ENCODE measurements around the gene FAM107B.

The FAM107B gene

DNA sequence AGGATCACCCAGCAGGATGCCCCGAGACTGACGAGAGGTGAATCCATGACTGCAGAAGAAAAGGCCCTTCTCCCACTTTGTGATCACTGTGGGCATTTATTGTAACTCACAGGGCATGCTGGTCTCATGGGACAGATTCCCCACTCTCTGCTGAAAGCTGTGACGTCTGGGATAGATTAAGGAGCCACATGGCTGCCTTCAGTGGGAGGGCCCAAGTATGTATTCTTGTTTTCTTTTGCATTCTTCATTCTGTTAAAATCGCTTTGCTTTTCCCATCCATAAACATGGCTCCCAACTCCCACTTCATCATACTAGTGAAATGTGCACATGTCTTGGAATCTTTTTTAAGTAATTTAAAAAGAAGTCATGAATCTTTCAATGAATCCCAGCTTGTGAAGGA lies 67.2 kb downstream of the FAM107B start:
- no peak for TF ChIP-seq ZFX (IDR thresholded peaks at IDR 0.05)
- TF ChIP-seq, protein P1, sequence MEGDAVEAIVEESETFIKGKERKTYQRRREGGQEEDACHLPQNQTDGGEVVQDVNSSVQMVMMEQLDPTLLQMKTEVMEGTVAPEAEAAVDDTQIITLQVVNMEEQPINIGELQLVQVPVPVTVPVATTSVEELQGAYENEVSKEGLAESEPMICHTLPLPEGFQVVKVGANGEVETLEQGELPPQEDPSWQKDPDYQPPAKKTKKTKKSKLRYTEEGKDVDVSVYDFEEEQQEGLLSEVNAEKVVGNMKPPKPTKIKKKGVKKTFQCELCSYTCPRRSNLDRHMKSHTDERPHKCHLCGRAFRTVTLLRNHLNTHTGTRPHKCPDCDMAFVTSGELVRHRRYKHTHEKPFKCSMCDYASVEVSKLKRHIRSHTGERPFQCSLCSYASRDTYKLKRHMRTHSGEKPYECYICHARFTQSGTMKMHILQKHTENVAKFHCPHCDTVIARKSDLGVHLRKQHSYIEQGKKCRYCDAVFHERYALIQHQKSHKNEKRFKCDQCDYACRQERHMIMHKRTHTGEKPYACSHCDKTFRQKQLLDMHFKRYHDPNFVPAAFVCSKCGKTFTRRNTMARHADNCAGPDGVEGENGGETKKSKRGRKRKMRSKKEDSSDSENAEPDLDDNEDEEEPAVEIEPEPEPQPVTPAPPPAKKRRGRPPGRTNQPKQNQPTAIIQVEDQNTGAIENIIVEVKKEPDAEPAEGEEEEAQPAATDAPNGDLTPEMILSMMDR (conservative IDR thresholded peaks at IDR 0.05), result no peak

DNA sequence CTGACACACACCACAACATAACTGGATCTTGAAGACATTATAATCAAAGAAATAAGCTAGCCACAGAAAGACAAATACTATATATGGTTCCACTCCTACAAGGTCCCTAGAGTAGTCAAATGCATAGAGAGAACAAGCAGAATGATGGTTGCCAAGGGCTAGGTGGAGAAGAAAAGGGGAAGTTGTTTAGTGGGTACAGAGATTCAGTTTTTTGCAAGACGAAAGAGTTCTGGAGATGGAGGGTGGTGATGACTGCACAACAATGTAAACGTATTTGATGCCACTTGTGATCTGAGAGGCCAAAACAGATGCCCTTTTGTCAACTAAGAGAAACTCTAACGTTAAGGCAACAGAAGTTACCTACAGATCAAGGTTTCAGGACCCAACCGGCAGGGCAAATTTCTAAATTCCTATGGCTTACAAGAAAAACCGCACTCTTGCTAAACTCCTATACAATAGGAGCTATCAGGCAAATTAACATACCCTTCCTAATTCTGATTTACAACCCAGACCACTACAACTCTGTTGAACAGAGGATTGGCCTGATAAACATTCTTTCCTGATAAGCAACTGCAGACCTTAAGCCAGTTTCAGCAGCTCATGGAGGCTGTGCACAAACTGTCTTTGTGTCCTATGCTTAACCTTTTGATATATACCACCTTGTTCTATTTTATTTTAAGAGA lies 69.0 kb downstream of the FAM107B start:
- no peak overlapping the region for H3K27ac ChIP-seq
- no peak for TF ChIP-seq ZFX (IDR thresholded peaks at IDR 0.05)
- TF ChIP-seq, protein P1 (conservative IDR thresholded peaks at IDR 0.05), result no peak

More for the DNA sequence above, 67.2 kb downstream of the FAM107B start:
- H3K27ac ChIP-seq, result no peak overlapping the region

DNA sequence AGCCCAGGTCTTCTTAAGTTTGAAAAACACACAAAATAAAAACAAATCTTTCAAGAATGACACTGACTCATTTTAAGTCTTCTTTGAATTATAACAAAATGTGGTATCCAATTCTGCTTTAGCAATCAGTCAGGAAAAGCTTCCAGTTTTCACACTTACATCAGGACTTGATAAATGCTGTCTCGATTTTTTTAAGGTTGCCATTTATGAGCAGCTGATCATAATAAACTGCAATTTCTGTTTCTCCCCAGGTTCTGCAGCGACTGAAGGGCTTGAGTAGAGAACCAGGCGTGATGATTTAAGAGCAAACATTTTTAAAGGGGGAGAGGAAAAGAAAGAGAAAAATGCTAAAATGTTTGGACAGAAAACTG lies 71.1 kb downstream of the FAM107B start:
- TF ChIP-seq, protein P1 (conservative IDR thresholded peaks at IDR 0.05), result no peak
- TF ChIP-seq ZFX (IDR thresholded peaks at IDR 0.05), result no peak
- H3K27ac ChIP-seq, result no peak overlapping the region

DNA sequence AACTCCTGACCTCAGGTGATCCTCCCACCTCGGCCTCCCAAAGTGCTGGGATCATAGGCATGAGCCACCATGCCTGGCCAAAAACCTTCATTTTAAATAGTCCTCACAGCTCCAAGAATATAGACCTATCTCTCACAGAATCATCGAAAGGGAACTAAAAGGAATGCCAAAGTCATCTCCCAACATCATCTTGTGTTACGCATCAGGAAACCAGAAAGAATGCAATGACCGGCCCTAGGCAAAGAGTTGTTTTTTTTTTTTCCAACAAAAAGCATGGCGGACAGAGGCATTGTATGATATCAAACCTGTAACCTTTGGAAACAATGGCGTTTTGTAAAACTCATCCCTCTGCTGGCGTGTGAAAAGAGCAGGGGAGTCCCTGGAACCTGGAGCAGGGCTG lies 73.2 kb downstream of the FAM107B start:
- no peak overlapping the region for H3K27ac ChIP-seq
- no peak for TF ChIP-seq ZFX (IDR thresholded peaks at IDR 0.05)
- TF ChIP-seq, protein P1 (conservative IDR thresholded peaks at IDR 0.05), result no peak

DNA sequence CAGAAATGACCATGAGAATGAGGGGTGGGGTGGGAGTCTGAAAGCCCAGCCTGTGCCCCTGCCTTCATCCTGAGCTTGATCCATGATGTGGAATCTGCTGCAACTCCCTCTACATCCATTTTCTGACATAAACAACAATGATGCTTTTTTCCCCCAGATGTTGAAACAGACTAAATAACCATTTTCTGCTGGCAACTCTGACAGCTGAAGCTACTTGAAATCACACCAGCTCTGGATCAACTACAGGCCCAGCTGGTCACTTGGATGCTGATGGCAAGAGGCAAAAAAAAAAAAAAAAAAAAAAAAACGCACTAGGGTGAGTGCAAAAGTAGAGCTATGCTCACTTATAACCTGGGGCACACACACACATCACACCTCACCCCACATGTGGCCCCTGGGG lies 74.2 kb downstream of the FAM107B start:
- no peak overlapping the region for H3K27ac ChIP-seq
- TF ChIP-seq, protein P1 (conservative IDR thresholded peaks at IDR 0.05), result no peak
- TF ChIP-seq ZFX (IDR thresholded peaks at IDR 0.05), result no peak

DNA sequence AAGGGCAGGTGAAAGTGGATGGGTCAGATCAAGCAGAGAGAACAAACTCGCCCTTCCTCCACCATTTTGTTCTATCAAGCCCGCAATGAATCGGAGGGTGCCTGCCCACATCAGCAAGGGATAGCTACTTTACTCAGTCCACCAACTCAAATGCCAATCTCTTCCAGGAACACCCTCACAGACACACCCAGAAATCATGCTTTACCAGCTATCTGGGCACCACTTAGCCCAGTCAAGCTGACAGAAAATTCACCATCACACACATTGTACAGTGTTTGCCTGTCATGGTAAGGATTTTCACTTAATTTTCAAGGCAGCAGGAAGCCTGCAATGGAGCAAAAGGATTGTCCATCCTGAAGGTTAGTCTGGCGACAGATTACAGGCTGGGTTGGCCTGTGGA lies 75.2 kb downstream of the FAM107B start:
- no peak overlapping the region for H3K27ac ChIP-seq
- TF ChIP-seq, protein P1 (conservative IDR thresholded peaks at IDR 0.05), result no peak
- TF ChIP-seq ZFX (IDR thresholded peaks at IDR 0.05), result no peak

DNA sequence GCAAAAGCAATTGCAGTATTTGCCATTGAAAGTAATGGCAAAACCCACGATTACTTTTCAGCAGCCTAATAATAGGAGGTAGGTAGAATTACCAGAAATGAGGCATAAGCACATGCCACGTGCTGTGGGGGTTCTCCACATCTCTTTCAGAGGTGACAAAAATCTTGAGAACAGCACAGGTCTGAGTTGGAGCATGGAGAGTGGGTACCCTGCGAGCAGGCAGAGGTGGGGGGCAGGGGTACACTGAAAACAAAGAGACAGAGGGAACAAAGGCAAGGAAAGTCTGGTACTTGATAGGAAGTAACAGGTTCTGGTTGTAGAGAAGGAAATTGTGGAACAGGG lies 75.9 kb downstream of the FAM107B start:
- TF ChIP-seq ZFX (IDR thresholded peaks at IDR 0.05), result no peak
- TF ChIP-seq, protein P1 (conservative IDR thresholded peaks at IDR 0.05), result no peak
- H3K27ac ChIP-seq, result no peak overlapping the region
